IPS-NIHi7 (cell line): ENCODE results near the gene C10orf120.

ENCODE experiments used
- DNase-seq: peaks from one replicate; pipeline ENCODE4 v3.0.0; 2012; ENCODE audit warnings: mixed read lengths; ENCODE audit errors: extremely low spot score

Gene C10orf120

DNA sequence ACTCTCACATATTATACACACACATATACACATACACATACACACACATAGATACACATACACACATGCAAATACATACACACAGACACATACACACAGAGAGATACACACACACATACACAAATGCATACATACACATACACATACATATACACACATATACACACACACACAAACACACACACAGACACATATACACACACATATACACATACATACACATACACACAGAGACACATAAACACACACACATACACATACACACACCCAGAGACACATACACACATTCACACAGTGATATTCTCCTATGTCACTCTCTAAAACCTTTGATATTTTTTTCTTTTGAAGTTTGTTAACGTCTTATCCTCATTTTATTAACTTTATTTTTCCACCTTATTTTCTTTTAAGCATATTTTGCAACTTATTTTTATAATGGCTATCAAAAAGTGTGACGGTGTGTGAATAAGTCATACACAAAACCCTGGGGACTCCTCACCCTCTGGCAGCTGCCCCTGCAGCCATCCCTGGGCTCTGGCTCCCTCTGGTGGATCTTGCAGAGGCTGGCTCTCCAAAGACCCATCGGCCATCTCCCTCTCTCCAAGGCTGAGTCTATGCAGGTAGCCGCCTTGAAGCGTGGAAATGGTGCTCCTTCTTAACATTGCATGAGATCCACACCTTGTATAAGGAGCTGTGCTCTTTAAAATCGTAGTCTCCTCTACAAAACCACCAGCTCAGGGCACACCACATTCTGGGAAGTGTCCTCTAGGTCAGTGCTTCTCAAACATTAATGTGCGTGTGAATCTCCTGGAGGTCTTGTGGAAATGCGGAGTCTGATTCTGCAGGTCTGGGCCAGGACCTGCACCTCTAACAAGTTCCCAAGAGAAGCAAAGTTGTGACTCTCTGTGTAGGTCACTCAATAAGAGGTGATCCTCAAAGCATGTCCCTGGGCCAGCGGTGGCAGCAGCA, 4.1 kb upstream of the C10orf120 start:
- DNase-seq: peak; percentile 92

DNA sequence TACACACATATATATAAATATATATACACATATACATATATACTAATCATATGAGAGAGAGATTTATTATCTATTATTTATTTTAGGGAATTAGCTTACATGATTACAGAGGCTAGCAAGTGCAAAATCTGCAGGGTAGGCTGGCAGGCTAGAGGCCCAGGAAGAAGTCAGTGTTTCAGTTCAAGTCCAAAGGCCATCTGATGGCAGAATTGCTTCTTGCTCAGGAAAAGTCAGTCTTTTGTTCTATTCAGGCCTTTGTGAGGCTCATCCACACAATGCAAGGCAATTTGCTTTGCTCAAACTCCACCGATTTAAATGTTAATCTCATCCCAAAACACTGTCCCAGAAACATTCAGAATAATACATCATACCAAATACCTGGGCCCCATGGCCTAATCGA, 2.6 kb upstream of the C10orf120 start:
- no peak for DNase-seq

DNA sequence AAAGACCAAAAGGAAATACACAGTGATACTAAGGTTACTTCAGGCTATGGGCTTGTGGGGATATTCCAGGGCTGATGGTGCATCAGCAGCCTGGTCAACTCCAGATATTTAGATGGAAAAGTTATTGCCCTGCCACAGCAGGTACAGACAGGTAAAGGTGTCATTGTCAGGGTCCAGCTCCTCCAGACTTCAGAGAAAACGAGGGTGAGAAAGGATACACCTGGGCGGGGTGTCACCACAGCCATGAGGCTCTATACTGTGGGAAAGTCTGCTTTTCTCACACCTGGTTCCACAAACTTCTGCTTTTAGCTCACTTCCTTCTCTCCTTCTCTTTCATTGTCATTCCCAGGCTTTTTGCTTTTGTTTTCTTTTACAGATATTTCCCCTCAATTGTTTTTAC, 2.0 kb upstream of the C10orf120 start:
- no peak for DNase-seq

DNA sequence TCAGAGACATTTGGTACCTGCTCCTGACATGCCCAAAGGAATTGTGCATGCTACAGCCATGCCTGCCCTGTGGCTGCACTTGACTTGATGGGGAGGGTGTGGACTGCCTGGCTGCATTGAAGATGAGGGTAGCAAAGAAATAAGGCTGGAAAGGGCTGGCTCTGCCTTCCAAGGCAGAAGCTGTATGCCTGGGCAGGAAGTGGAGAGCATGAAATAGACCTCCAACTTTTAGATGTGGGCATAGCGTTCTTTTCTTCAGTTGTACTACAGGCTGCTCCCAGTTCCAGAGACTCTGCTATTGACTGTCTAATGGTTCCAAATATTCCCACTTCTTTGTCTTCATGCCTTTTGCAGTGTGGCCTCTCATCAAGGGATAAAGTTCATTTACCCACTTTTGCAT, 3.0 kb downstream of the C10orf120 start:
- no peak for DNase-seq

DNA sequence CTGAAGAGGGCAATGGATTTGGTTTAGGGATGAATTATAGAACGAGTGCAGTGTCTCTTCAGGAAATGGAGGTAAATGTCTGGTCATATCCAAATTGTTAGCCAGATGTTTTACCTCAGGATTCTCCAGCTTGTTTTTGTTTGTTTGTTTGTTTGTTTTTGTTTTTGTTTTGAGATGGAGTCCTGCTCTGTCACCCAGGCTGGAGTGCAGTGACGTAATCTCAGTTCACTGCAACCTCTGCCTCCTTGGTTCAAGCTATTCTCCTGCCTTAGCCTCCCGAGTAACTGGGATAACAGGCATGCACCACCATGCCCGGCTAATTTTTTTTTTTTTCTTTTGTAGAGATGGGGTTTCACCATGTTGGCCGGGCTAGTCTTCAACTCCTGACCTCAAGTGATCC, 6.9 kb downstream of the C10orf120 start:
- DNase-seq: no peak

DNA sequence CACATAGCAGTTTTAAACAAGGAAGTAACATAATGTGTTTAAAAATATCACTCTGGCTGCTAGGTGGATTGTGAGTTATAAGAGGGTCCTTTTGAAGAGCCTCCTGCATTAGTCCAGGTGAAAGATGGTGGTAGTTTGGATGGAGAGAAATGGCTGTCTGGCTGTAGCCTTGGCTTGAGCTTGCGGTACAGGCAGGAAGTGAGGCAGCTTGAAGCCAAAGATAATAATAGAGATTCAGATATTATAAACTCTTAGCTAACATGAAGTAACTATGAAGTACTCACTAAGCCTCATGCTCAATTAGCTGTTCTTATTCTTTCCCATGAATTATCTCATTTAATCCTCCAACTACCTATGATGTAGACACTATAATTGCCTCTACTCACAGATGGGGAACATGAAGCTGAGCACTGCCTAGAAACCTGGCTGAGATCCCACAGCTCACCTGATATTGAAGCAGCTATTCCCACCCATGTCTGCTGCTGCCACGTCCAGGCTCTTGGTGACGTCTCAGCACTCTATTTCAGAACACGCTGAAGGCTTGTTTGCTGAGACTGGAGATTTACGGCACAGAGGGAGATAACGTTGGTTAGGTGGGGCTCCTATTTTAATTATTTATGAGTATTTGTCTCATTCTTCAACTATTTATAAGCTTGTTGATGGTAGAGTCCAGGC, 10.4 kb downstream of the C10orf120 start:
- no peak for DNase-seq

DNA sequence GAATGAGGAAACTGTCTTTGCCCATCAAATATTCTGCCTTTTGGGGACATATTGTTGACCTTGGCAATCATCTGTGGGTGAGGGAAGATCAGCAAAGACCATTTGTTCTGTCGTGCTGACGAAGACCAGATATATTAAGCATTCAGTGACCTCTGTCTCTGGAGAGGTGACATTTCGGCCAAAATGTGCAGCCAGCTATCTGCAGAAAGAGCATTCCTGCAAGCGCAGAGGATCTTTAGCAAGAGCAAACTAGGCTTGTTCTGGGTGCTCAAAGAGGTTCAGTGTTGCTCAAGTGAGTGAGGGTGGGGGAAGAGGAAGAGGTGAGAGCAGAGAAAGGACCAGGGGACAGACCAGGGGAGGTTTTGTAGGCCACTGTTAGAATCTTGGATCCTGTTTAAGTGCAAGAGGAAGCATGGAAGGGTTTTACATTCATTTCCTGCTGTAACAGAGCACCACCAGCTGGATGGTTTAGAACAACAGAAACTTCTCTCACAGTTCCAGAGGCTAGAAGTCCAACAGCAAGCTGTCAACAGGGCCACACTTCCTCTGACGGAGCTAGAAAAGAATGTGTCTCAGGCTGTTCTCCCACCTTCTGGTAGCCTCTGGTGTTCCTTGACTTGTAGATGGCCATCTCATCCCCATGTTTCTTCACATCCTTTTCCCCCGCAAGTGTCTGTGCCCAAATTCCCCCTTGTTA, 11.2 kb downstream of the C10orf120 start:
- peak; percentile 43 for DNase-seq

DNA sequence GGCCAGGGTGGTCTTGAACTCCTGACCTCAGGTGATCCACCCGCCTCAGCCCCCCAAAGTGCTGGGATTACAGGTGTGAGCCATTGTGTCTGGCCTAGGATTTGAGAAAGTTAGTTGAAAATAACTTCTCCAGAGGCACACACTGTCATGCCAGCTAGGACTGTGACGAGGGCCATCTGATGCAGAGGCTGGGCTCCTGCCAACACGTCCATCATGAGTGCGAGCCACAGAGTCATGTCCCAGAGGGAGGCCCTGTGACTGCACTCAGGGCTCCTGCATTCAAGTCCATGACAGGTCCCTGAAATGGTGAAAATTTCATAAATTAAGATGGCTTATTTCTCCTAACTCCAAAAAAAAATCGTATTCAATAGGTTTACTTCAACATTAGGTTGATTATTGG, 17.1 kb downstream of the C10orf120 start:
- DNase-seq: no peak

DNA sequence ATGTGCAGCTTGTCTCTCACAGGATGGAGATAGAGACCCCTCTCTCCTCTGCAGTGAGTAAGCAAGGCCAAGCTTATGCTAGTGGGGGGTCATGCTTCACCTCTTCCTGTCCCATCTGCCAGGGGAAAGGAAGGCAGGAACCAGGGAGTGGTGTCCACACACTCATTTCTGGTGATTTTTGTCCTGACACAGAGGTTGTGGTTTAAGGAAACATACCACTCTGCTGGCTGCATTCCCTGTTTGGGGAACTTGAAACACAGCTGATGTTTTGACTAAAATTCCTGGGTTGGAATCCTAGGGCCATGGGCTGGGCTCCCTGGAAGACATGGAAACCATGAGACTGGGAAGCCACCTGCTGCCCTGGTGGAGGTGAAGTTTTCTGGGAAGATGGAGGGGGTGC, 21.4 kb downstream of the C10orf120 start:
- DNase-seq: no peak

DNA sequence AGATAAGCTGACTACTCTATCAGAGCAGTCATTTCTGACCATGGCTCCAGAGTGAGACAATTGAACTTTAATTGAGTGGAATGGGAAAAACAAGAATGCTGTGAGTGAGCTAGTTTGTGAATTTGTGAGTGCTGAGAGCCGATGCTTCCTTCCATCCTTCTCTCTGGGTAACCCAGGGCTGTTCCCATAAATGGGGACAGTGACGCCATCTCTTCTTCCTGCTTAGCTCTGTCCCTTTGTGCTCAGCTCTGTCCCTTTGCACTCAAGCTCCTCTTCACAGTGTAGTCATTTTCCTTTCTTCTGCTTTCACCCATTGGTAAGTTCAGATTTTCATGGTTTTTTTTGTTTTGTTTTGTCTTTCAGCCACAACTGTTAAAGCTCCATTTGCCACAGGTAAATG, 24.4 kb downstream of the C10orf120 start:
- no peak for DNase-seq

DNA sequence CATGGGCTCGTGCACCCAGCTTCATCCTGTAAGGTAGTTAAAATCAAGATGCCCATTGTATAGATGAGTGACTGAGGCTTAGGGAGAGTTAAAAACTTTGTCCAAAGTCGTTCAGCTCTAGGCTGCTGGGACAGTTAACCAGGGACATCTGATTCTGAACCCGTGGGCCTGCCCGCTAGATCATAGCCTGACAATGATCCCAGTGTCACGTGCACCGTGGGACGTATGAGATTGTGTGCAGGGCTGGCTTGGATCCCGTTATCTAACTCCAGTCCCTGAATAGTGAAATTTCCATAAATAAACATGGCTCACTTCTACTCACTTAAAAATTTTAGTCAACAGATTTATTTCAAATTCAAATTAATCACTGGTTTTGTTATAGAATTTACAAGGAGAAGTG, 24.9 kb downstream of the C10orf120 start:
- DNase-seq: no peak

DNA sequence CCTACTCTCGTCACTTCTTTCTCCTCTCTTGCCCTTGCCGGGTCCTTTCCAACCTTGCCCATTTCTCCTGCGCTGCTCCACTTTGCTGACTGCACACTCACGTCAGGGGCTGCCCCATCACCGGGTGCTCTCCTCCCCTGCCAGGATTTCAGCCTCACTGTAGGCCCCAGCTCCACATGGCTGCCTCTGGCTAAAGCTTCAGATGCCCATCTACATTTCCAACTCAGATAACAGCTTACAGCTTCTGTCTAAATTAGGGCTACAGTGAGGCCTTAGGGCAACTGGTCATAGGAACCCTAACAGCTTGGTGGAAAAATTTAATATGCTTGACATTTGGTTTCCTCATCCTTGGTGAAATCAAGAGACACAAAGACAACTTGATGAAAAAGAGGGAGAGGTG, 25.9 kb downstream of the C10orf120 start:
- DNase-seq: no peak

DNA sequence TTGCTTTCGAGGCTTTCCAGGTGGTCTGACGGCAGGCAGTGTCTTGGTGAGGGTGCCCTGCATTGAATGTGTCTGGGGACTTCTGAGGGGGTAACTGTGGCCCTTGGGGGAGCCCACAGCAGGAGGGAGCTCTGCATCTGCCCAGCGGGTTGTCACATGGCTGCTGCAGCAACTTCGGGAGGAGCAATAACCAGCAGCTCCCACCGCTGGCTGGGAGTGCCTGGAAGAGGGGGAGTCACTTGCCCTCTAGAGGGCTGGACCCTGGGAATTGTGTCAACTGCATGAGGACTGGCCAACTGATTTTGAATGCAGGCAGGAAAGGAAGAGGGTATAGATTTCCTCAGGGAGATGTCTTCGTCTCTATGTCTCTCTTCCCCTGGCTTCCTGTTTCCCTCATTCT, 26.4 kb downstream of the C10orf120 start:
- DNase-seq: no peak

DNA sequence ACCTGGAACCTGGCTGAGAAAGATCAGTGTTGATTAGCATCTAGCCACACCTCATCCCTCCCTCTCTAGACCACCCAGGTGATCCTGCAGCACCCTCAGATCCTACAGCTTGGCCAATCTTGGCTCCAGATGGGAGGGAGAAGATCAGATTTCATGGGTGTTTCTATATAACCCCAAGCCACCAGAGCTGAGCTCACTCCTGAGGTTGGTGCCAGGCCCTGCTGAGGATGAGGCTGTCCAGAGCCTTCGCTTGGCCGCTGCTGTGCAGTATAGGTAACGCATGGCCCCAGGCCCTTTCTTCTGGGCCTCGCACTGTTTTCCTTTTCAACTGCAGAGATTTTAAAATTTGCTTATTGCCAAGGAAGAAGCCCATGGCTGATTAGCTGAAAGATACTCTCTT, 27.0 kb downstream of the C10orf120 start:
- no peak for DNase-seq

DNA sequence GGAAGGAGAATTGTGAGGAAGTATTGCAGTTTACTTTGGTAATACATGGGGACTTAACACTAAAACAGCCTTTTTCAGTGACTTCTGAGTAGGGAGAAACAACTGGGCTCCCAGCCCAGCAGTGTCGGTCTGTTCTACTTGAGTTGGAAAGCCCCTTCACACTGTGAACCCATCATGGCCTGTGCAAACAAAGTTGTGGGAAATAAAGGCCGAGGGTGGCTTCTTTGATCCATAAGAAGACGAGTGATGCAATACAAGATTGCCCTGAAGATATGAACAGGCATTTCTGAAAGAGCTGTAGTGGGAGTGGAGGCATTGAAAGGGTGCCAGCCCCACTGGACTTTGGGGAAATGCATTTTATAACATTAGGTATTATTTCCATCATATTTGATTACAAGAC, 28.3 kb downstream of the C10orf120 start:
- no peak for DNase-seq

DNA sequence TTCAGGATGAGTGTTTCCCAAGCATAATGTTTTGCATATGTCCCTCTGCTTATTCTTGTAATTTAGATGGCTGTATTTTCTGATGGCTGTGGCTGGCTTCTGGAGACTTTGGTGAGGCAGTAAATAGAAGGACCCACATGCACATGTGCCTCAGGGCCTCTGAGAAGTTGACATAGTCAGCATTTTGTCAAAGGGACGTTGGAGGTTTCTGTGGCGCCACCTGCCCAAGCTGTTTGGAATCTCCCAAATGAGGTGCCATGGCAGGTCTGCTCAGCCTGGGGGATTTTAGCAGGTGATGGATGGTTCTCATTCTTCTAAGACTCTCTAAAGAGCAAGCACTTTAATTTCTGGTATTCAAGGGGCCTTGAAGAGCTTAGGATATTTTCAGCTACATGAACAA, 29.8 kb downstream of the C10orf120 start:
- DNase-seq: peak; percentile 41

DNA sequence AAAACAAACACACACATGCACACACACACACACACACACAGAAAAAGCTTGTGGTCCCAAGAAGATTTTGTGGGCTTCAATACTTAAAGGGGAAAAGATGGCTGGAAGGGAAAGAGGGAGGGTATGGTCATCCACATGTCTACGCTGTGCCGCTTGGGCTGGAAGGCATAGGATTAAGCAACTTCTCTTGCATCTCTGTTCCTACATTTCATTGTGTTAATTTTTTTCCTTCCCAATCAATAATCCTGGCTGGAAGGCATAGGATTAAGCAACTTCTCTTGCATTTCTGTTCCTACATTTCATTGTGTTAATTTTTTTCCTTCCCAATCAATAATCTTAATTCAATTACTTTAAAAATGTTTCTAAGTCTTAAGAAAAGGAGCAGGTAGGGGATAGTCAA, 30.6 kb downstream of the C10orf120 start:
- no peak for DNase-seq

DNA sequence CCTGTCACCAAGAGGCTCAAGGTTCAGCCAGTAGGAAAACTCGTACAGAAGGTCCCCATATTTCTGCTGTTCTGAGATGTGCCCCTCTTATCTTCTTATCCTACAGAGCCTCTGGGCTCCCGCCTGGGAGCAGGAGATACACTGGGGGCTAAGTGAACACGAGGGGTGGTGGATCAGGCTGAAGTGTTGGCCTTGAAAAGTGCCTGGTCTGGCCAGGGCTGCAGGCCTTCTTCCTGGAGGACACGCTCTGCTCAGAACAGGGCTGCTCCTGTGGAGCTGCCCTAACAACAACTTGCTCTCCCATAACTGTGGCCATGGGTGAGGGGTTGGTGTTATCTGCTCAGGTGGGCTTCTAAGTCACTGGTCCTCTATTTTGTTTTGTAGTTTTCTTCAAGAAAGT, 33.7 kb downstream of the C10orf120 start:
- no peak for DNase-seq

DNA sequence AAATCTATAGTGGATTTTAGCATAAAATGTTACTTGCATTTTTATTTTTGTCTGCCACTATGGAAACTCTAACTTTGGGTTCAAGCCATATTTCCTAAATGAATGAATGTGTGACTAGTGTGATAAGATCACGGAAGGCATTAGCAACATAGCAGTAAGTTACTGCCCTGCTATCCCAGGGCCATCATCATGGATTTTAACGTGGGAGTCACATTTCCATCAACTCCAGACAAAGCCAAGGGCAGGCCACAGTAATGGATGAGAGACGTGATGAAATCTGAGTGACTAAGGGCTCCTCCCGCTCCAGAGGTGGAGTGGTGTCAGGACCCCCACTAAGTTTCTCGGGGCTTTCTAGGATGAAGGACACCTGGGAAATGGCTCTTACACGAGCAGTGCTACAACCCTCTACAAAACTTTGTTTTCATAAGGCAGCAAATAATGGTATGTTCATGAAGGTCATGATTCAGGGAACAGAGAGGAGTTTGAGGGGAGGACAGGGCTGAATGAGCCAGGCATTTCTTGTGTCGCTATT, 34.3 kb downstream of the C10orf120 start:
- no peak for DNase-seq

DNA sequence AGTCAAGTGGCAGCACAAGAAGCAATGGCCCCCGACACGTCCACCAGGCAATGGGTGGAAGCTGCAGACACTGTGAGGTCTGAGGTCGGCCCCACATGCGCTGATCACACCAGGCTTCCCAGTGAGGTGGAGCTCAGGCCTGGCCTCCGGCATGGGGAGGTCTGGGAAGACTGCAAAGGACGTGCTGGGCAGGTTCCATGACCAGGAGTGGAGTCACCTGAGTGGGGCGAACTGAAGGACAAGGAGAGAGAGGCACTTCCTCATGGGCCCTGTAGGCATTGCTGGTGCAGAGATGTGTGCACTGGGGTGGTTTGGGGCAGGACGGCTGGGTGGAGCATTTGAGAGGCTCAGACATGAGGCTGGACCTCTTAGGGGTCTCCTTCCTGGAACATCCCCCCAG, 35.1 kb downstream of the C10orf120 start:
- DNase-seq: no peak

DNA sequence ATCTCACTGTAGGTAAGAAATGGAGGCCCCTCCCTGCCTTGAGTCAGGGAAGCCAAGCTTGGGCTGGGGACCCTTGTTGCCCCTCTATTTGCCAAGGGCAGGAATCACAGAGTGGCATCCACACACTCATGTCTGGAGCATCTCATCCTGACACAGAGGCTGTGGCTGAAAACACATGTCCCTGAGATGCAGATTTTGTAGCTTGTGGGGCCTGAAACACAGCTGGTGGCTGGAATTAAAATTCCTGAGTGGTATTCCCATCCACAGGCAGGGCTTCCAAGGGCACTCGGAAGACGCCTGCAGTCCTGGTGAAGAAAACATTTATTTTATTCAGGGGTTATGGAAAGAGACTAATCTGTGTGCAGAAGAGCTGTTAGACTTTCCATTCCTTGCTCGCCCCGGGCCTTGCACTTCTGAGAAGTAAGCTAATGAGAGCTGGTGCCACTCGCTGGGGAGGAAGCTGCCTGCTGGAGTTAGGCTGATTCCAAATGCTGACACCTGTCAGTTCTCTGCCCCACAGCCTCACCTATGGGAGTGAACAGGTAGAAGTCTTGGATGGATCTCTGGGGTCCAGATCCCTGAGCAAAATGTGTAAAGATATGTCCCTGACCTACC, 36.0 kb downstream of the C10orf120 start:
- no peak for DNase-seq

DNA sequence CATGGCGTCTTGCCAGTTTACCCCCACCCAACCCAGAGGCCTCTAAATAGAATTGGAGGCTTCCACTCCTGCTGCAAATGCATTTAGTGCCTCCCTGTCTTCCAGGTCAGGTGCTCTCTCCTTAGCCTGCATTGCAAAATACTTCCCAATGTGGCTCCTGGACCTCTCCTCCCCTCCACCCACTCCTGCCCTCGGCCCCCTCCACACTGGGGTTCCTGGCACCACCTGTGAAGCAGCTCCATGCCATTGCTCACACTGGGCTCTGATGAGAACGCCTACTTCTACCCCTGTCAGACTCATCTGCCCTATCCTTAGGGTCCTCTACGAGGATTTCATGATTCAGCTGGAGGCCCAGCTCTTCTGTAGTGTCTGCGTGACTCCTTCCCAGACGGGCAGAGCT, 37.4 kb downstream of the C10orf120 start:
- DNase-seq: no peak
